NCI-H526 (cell line): ENCODE results near the gene CAMTA2.

Experiments used
- DNase-seq, 2 experiments: peaks; one replicate each; lab custom pipeline; 2025; lab: John Stamatoyannopoulos, UW

The CAMTA2 gene

GRCh38 chr17:4947010-4947410 is 40.5 kb downstream of the CAMTA2 start:
- no peak for DNase-seq

DNA sequence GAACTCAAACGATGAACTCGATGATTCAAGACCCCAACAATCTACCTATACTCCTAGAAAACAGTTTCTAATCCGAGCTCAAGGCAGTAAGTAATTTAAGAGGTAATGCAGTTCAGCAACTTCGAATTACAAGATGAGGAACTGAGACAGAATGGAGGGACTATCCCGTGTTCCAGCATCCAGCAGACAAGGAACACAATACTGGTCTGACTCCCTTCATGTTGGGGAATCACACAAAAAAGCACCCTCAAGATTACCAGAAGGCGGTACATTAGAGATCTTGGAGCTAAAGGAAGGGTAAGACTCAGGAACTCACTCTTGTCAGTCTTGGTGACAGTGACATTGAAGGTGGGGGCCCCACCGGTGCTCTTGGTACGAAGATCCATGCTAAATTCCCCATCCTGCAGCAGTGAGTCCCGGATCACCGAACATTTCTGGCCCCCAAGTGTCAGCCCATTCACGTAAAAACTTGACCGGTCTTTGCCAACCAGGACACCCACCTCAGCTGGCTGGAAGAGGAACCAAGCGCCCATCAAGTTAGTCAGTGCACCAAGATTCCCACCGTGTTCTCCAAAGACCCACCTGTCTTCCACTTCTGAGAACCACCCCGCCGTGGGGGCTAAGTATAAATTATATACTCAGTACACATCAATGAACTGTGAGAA is 41.0 kb downstream of the CAMTA2 start:
- DNase-seq = no peak

DNA sequence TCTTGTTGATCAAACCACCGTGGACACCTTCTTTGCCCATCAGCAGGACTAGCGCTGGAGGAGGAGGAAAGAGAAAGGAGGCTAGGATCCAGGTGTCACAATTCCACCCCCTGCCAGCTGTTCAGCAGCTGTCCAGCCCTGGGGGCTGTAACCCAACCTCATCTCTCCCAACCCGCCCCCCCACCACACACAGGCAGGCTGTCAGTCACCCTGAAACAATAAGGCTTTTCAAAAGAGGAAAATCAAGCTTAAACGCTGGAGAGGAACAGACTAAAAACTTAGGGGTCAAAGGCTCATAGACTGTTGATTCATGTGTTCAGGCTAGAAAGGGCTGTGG is 41.6 kb downstream of the CAMTA2 start:
- DNase-seq = no peak

- no peak for DNase-seq
Observed at GRCh38 chr17:4945176-4945943, 42.1 kb downstream of the CAMTA2 start.

- DNase-seq = no peak
Observed at GRCh38 chr17:4944554-4945175, 42.8 kb downstream of the CAMTA2 start.

- DNase-seq = no peak
Observed at GRCh38 chr17:4944163-4944553, 43.3 kb downstream of the CAMTA2 start.

- DNase-seq = no peak
Observed at GRCh38 chr17:4942760-4943508, 44.5 kb downstream of the CAMTA2 start.

GRCh38 chr17:4941319-4941610 is 46.2 kb downstream of the CAMTA2 start:
- no peak for DNase-seq

DNA sequence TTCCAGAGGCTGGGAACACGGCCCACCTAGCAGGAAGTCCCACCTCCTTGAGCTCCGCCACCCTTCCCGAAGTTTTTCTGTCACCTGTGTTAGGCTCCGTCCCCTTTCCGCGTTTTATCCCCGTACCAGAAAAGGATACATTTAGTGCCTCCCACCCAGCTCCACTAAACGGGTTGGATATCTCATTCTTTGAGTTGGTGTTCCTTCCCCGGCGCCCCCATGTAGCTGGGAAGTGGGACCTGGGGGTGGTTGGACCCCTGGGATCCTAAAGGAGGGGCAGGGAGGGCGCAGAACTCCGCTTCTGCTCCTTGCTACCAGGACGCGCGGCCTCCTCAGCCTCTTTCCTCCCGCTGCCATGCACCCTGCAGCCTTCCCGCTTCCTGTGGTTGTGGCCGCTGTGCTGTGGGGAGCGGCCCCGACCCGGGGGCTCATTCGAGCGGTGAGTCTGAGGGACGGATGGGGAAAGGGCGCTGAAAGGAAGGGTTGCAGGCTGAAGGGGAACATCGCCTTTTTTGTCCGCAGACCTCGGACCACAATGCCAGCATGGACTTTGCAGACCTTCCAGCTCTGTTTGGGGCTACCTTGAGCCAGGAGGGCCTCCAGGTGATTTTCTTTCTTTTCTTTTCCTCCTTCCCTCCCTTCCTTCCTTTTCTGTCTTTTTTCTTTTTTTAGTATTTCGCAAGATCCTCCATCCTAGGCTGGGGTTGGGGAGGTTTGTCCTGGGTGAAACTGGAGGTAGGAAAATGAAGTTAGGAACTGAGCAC is 46.7 kb downstream of the CAMTA2 start:
- DNase-seq = no peak

GRCh38 chr17:4939796-4940554 is 47.5 kb downstream of the CAMTA2 start, which contains the start of the genes RNF167 and SLC25A11:
Gene RNF167 (plus strand): TSS chr17:4940268. CDS start chr17:4940910, 642 bp downstream.
Gene SLC25A11 (minus strand): TSS chr17:4940046. CDS start chr17:4939910, 136 bp downstream.
- peak; percentile 96 to 97 for DNase-seq

DNA sequence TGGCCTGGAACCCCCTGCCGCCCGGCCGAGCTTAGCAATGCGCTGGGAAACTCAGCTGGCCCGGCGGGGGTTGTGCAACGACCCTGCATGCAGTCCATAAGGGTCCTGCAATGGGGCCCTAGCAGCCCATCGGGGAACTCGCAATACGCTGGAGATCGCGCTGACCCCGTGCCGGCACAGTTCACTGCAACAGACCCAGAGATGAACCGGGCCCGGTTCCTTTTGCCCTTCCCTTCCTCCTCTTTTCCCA is 48.0 kb downstream of the CAMTA2 start:
- DNase-seq = no peak

- no peak for DNase-seq
Observed at GRCh38 chr17:4938688-4939545, 48.6 kb downstream of the CAMTA2 start.

- no peak for DNase-seq
Observed at GRCh38 chr17:4938069-4938491, 49.4 kb downstream of the CAMTA2 start.

DNA sequence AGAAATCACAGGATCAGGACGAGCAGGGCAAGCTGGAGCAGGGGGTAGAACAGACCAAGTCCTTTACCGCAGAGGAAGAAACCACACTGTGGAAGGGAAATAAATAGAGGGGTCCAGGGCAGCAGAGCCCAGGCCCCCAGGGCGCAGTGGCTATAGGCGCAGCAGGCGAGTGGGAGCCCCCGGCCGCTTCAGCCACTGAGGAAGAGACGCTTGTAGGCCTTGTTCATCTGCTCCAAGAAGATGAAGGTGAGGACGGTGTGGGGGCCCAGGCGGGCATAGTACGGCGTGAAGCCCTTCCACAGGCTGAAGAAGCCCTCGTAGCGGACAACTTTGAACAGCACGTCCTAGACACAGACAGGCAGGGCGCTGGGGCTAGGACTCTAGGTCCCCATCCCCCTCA is 49.9 kb downstream of the CAMTA2 start:
- DNase-seq = no peak

GRCh38 chr17:4936436-4936835 is 51.0 kb downstream of the CAMTA2 start:
- no peak for DNase-seq

DNA sequence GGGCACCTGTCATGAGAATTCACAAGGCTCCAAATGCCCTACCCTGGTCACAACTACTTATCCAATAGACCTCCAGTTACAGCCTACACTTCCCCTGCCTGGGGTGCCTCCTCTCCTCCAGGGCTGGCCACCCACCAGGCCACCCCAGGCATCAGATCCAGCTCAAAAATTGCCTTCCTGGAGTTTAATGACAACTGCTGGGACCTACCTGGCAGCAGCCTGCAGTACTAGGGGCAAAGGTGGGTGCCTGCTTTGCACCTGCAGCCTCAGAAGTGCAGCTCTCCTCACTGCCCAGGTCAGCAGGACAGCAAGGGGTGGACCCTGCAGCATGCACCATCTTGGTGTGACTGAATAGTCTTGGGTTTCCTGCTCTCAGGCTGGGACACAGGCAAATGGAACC is 51.8 kb downstream of the CAMTA2 start:
- DNase-seq = no peak

GRCh38 chr17:4934173-4934979 is 53.1 kb downstream of the CAMTA2 start:
- peak in 1 of 2 experiments; percentile 48 for DNase-seq

GRCh38 chr17:4933646-4934045 is 53.8 kb downstream of the CAMTA2 start:
- no peak for DNase-seq

DNA sequence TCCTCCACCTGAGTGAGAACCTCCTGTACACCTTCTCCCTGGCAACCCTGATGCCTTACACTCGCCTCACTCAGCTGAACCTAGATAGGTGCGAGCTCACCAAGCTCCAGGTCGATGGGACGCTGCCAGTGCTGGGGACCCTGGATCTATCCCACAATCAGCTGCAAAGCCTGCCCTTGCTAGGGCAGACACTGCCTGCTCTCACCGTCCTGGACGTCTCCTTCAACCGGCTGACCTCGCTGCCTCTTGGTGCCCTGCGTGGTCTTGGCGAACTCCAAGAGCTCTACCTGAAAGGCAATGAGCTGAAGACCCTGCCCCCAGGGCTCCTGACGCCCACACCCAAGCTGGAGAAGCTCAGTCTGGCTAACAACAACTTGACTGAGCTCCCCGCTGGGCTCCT is 54.7 kb downstream of the CAMTA2 start:
- no peak for DNase-seq

DNA sequence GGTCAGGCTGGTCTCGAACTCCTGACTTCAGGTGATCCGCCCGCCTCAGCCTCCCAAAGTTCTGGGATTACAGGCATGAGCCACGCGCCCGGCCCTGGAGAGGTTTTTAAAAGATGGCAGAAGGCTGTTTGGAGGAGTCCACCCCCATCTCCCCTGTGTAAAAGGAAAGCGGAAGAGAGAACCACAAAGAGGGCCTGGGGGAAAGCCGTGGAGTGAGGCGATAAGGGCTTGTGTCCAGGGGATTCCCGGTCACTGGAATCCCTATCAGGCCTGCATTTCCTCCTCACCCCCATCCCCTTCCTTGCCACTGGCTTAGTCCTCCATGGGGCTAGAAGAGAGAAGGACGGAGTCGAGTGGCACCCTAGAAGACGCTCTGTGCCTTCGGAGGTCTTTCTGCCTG is 55.5 kb downstream of the CAMTA2 start, which contains the start of gene GP1BA:
TSS of gene GP1BA (plus strand) at position 315 of the 400 bp plus-strand sequence. CDS start 328 bp downstream, outside the sequence.
- DNase-seq = no peak
